Spleen (tissue), 7 donors: ENCODE data around the gene ID4.

Experiments
- CTCF ChIP-seq, 11 experiments: fragments of 200-600 bp in 7 of 11; fragments of 450-650 bp in 4 of 11; sonication (generic) in 4 of 11; IDR thresholded peaks in 8 of 11; conservative IDR thresholded peaks in 3 of 11; 1 replicate in 7 of 11; 2 replicates in 4 of 11; pipeline versions ENCODE4 v1.4.0 to v1.8.0; 2016 to 2021; ENCODE audit warnings: antibody characterized with exemption in 11 of 11, inconsistent platforms in 4 of 11, mild to moderate bottlenecking in 1 of 11
- POLR2A ChIP-seq, 3 donors: fragments of 450-650 bp; IDR thresholded peaks; one replicate each; pipeline ENCODE4 v1.5.1; 2017; ENCODE audit warnings: antibody characterized with exemption in 3 of 3, mild to moderate bottlenecking in 1 of 3
- POLR2AphosphoS5 ChIP-seq, 3 donors: sonication (generic); formaldehyde crosslinking; IDR thresholded peaks; one replicate each; pipeline ENCODE4 v1.5.1; 2017; ENCODE audit warnings: antibody characterized with exemption in 3 of 3
- donor health status: DM: no; HTN: no; CAD: no; lungs with moderate emphysema.
- donor health status: DM: no; HTN: no; CAD: no.
- donor health status: DM: no; HTN: no; CAD: no.

DNA sequence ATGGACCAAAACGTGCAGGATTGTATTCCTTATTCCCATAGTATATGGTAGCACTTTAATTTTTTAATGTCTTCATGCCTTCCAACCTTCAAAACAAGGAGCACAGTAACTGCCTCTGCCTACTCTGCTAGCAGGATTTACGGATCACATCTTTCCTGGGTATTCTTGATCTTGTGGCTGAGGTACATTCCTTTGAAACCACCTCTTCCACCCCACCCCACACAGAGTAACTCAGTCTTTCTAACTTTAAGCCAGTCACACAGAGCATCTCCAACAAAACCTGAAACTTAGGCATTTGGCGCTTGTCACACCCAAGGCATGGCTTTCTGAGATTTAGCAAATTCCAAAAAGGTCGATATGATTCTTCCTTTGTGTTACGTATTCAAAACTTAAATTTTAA lies 2.3 kb upstream of the ID4 start:
- TF ChIP-seq CTCF (IDR thresholded peaks at IDR 0.05 in 8 of 11, conservative IDR thresholded peaks at IDR 0.05 in 3 of 11): no peak
- no peak for TF ChIP-seq POLR2A (IDR thresholded peaks at IDR 0.05)
- no peak for TF ChIP-seq POLR2AphosphoS5 (IDR thresholded peaks at IDR 0.05)
